GM18907 (cell line): ENCODE data around the gene MFN2.
"Not testable (repeated sequence)": the region's sequence is repeated elsewhere in the genome, so short reads cannot be mapped to it uniquely, and the experiment has no call there.

Experiments used
- ATAC-seq: cut with Tn5 transposase; IDR thresholded peaks from one replicate; pipeline ENCODE4 v1.9.1; 2021; ENCODE audit warnings: mild to moderate bottlenecking, moderate library complexity; ENCODE audit not compliant: unreplicated experiment

The MFN2 gene

GRCh38 chr1:12044187-12044877 lies 64.1 kb downstream of the MFN2 start:
- not testable (repeated sequence) for ATAC-seq

DNA sequence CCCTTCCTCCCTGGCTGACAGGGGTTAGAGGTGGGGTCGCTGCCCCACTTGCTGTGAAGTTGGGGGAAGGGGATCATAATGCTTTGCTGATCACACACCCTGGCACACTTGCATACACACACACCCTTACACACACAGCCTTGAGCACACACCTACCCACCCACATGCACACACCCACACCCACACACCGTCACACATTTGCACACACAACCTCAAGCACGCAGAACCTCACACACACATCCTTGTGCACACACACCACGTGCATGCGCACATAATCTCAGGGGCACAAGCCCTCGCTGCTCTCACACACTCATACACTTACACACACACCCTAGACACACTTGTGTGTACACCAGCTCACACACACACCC lies 66.5 kb downstream of the MFN2 start:
- no peak for ATAC-seq

DNA sequence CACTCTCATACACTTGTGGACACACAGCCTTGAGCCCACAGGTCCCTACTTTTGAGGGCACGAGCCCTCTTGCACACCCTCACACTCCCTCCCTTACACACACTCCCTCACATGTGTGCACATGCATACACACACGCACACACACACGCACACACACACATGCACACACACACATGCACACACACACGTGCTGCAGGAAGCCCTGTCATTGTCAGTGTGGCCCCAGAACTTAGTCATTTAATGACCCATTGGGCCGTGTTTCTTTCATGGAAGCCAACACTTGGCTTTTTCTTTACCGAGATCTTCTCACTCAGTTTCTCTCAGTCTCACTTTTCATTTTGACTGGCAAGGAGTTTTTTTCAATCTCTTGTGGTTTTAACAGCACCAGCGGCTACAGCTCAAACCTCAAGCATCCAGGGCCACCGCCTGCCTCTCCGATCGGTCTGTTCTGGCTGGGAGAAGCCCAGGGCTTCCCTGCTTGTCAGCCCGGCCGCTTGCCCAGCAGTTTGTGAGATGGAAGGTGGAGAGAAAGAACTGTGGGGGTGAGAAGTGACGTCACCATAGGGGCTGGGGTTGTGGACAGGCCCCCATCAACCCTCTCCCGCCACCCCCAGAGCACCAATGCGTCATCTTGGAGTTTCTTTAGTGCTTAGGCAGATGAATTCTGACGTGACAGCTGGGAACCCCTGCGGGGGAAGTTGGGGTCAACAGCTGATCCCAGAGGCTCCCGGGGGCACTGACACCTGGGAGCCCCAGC lies 67.1 kb downstream of the MFN2 start:
- peak; percentile 55 for ATAC-seq

DNA sequence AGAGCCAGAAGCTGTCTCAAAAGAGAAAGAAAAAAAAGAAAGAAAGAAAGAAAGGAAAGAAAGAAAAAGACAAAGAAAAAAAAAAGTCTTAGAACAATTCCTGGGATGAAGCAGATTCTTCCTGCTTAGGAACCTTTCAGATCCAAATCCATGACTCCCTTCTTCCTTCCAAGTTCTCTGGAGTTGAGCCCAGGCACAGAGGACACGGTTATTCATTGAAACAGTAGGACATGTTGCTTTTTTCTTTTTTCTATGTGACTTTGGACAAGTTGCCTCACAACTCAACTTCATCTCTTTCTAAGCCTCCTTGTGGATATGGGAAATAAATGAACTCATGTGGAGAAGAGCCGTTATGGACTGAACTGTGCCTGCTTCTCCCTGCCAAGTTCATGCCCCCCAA lies 68.1 kb downstream of the MFN2 start:
- ATAC-seq: no peak

- no peak for ATAC-seq
Measured at GRCh38 chr1:12049616-12050015, 69.4 kb downstream of the MFN2 start.

DNA sequence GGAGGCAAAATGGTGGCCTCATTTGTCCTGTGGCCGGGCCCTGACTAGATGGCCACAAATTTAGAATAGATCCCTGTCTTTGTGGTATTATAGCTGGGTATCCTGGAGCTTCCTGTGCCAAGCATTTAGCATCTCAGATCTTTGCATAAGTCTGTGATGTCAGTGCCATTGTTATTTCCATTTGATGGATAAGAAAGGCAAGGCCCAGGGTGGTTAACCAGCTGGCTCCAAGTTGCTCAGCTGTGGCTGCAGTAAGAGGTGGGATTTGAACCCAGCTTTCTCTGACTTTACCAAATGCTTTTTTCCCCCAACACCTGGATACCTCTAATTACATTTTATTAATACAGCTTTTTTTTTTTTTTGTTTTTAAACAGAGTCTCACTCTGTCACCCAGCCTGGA lies 71.1 kb downstream of the MFN2 start:
- no peak for ATAC-seq

DNA sequence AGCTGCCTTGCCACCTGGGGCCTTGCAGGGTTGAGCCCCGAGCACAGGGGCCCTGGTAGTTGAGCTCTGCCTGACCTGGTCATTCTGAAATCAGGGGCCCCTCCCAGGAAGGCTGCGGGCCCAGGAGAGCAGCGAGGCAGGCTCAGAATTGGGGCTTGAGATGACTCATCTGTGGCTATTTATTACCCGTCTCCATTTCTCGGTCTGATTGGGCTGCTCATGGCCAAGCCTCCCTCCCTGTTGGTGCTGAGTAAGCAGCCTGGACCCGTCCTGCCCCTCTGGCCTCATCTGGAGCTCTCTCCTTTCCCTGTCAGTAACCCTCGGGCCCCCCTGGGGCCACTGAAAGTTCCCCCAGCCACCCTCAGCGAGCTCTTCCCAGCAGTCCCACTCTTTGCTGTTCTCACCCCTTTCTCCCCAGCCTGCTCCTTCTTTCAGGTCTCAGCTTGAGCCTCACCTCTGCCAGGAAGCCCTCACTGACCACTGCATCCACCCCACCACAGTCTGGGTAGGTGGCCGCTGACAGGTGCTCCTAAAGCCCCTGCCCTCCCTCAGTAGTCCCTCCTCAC lies 71.8 kb downstream of the MFN2 start:
- ATAC-seq: peak; percentile 72

DNA sequence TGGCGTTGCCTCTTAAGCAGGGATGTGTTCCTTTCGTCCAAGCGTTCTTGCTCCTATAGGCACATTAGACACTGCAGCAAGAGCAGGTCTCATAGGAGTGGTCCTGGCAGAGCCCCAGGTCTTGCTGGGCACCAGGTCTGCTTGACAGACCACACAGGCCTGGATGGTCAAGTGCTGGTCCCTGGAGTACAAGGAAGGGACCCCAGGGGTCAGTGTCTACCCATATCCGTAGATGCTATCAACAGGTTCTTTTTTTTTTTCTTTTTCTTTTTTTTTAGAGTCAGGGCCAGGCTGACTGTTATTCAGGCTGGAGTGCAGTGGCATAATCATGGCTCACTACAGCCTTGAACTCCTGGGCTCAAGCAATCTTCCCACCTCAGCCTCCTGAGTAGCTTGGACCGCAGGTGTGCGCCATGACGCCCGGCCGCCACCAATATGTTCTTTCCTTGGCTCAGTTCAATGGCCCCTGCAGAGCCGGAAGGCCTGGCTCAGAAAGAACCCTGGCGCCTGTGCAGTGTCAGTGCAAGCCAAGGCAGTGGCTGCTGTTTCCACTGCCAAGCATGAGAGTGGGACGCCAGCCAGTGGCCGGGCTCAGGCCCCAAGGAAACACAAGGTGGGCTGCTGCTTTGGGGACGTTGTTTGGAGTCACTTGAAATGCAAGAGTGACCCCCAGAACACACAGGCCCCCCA lies 72.9 kb downstream of the MFN2 start:
- ATAC-seq: no peak

- no peak for ATAC-seq
Measured at GRCh38 chr1:12053752-12054548, 73.7 kb downstream of the MFN2 start.

DNA sequence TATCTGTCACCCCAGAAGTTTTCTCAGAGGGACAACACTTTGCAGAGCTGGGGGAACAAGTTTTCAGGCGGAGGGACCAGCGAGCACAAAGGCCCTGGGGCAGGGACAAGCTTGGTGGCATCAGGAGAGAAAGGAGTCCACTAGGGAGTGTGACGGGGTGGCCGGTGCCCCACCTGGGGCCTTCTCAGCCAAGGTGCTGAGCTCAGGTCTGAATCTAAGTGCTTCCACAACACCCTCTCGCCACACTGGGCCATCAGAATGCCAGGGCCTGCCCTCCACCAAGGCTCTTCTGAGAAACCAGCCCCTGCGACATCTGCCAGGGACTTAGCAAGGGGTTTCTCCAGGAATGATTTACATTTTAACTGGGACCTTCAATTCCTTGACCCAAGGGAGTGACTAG lies 75.0 kb downstream of the MFN2 start:
- no peak for ATAC-seq

GRCh38 chr1:12056331-12056841 lies 76.1 kb downstream of the MFN2 start:
- no peak for ATAC-seq

DNA sequence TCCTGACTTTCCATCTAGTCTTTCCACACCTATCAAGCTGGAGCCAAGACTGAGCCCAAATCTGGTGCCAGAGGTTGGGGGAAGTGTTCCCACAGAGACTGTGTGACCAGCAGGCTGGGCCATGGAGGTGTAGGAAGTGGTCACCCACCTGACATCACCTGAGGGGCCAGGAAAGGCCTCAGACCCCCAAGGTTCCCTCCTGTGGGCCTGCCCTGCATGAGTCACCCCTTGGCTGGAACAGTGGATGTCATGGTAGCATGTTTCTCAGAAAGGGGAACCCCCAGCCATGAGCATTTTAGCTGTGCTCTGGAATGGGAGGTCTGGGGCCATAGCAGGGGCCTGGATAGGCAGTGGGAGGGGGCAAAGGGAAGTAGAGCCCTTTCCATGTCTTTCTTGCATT lies 77.1 kb downstream of the MFN2 start:
- no peak for ATAC-seq

DNA sequence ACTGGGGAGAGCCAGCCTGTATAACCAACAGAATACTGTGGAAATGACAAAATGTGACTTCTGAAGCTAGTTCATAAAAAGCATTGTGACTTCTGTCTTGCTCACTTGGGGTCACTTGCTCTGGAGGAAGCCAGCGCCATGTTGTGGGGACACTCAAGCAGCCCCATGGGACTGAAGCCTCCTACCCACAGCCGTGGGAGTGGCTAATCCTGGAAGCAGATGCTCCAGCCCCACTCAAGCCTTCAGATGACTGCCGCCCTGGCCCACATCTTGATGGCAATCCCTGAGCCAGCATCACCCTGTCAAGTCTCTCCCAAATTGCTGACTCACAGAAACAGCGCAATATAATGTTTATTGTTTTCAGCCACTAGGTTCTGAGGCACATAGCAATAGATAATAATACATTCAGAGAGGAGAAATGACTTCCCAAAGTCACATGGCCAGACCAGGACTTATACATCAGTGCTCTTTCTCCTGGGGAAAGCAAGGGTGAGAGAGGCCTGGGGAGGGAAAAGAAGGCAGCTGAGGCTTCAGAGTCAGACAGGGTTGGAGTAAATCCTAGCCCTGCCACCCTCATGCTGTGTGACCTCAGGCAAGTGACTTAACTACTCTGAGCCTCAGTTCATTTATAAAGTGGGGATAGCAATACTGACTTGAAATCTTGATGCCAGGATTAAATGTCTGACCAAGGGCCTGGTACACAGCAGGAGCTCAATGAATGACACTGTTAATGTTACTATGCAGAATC lies 77.9 kb downstream of the MFN2 start:
- ATAC-seq: no peak

DNA sequence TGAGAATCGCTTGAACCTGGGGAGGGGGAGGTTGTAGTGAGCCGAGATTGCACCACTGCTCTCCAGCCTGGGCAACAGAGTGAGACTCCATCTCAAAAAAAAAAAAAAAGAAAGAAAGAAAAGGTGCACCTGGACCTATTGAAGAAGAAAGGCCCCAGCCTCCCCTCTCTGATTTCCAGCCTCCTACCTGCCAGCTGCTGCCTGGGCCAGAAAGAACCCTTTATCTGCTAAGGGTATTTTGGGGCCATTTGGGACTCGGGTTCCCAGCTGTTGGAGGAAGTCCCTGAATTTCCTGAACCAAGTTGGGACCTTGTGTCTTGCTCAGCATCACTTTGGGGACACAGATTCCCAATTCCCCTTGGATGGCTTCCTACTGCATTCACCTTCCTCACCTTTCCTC lies 79.0 kb downstream of the MFN2 start:
- peak; percentile 10 for ATAC-seq

GRCh38 chr1:12059722-12060464 lies 79.6 kb downstream of the MFN2 start:
- peak; percentile 41 for ATAC-seq

GRCh38 chr1:12060500-12060899 lies 80.3 kb downstream of the MFN2 start:
- ATAC-seq: no peak
